HEK293T (cell line): Measurements from ENCODE around the gene CST1.

Experiments used
- CTCF ChIA-PET: fragments of 350-600 bp; formaldehyde crosslinking; extraction: SDS; loops from one replicate; lab custom pipeline; 2021; ENCODE audit warnings: antibody characterized with exemption, inconsistent platforms; lab: Yijun Ruan, JAX
- POLR2A ChIA-PET: fragments of 350-600 bp; formaldehyde crosslinking; extraction: SDS; loops from one replicate; lab custom pipeline; 2020; ENCODE audit warnings: antibody characterized with exemption, inconsistent platforms; lab: Yijun Ruan, JAX
- DNase-seq: peaks from one replicate; pipeline ENCODE4 v3.0.0; 2012; ENCODE audit warnings: mixed read lengths; ENCODE audit errors: extremely low spot score
- ARNT ChIP-seq: fragments of 450-650 bp; IDR thresholded peaks from 2 replicates; pipeline ENCODE4 v1.6.1; 2017; ENCODE audit warnings: mild to moderate bottlenecking
- BHLHE40 ChIP-seq: fragments of 450-650 bp; IDR thresholded peaks from 2 replicates; pipeline ENCODE4 v1.6.1; 2016; ENCODE audit warnings: mild to moderate bottlenecking, moderate library complexity, borderline replicate concordance
- CTBP1 ChIP-seq: fragments of 450-650 bp; IDR thresholded peaks from 2 replicates; pipeline ENCODE4 v1.6.1; 2016; ENCODE audit warnings: borderline replicate concordance
- ELF4 ChIP-seq: fragments of 450-650 bp; IDR thresholded peaks from 2 replicates; pipeline ENCODE4 v1.6.1; 2017; ENCODE audit warnings: antibody characterized with exemption
- FOXA1 ChIP-seq: fragments of 450-650 bp; IDR thresholded peaks from 2 replicates; pipeline ENCODE4 v1.6.1; 2016; ENCODE audit warnings: mild to moderate bottlenecking
- FOXK2 ChIP-seq: fragments of 450-650 bp; IDR thresholded peaks from 2 replicates; pipeline ENCODE4 v1.6.1; 2016; ENCODE audit warnings: mild to moderate bottlenecking
- FOXM1 ChIP-seq: fragments of 450-650 bp; IDR thresholded peaks from 2 replicates; pipeline ENCODE4 v1.6.1; 2017; ENCODE audit warnings: mild to moderate bottlenecking, borderline replicate concordance
- HDGF ChIP-seq: fragments of 450-650 bp; IDR thresholded peaks from 2 replicates; pipeline ENCODE4 v1.6.1; 2017; ENCODE audit warnings: antibody characterized with exemption, borderline replicate concordance
- L3MBTL2 ChIP-seq: fragments of 450-650 bp; conservative IDR thresholded peaks from 2 replicates; pipeline ENCODE4 v1.6.1; 2016; ENCODE audit warnings: mild to moderate bottlenecking
- LEF1 ChIP-seq: fragments of 450-650 bp; IDR thresholded peaks from 2 replicates; pipeline ENCODE4 v1.6.1; 2017; ENCODE audit warnings: mild to moderate bottlenecking, borderline replicate concordance
- NFRKB ChIP-seq: fragments of 450-650 bp; IDR thresholded peaks from 2 replicates; pipeline ENCODE4 v1.6.1; 2016; ENCODE audit warnings: mild to moderate bottlenecking, moderate library complexity
- SP1 ChIP-seq: fragments of 450-650 bp; IDR thresholded peaks from 2 replicates; pipeline ENCODE4 v1.6.1; 2017
- SUZ12 ChIP-seq: fragments of 450-650 bp; IDR thresholded peaks from 2 replicates; pipeline ENCODE4 v1.6.1; 2016; ENCODE audit warnings: mild to moderate bottlenecking
- TARDBP ChIP-seq: fragments of 450-650 bp; IDR thresholded peaks from 2 replicates; pipeline ENCODE4 v1.6.1; 2016
- ZNF384 ChIP-seq: fragments of 450-650 bp; IDR thresholded peaks from 2 replicates; pipeline ENCODE4 v1.6.1; 2016
- TF ChIP-seq, protein P1 (sequence below): fragments of 450-650 bp; IDR thresholded peaks from 2 replicates; pipeline ENCODE4 v1.6.1; 2016

CST1 gene

DNA sequence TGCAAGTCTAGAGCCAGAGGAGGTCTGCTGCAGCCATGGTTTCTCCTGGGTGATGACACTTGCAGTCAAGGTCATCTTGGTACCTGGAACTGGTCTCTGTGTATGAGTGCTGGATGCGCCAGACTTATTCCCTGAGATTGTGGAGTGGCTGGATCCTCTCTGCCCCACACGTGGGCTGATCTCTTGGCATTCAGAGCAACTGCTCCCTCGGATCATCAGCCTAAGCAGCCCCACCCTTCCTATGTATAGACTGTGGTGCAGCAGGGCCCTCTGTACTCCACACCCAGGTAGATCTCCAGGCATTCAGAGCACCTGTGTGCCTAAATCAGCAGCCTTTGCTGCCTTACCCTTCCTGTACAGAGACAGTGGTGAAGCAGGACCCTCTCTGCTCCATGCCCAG lies 49.8 kb downstream of the CST1 start:
- POLR2A ChIA-PET = no interaction called here
- TF ChIP-seq LEF1 = no peak
- no peak for TF ChIP-seq SUZ12
- TF ChIP-seq SP1 = no peak
- TF ChIP-seq, protein P1, sequence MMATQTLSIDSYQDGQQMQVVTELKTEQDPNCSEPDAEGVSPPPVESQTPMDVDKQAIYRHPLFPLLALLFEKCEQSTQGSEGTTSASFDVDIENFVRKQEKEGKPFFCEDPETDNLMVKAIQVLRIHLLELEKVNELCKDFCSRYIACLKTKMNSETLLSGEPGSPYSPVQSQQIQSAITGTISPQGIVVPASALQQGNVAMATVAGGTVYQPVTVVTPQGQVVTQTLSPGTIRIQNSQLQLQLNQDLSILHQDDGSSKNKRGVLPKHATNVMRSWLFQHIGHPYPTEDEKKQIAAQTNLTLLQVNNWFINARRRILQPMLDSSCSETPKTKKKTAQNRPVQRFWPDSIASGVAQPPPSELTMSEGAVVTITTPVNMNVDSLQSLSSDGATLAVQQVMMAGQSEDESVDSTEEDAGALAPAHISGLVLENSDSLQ = no peak
- TF ChIP-seq TARDBP = no peak
- TF ChIP-seq CTBP1 = no peak
- TF ChIP-seq FOXA1 = no peak
- no peak for TF ChIP-seq FOXM1
- TF ChIP-seq HDGF = no peak
- no peak for TF ChIP-seq FOXK2
- TF ChIP-seq ZNF384 = no peak
- TF ChIP-seq NFRKB = no peak
- TF ChIP-seq BHLHE40 = no peak
- no peak for TF ChIP-seq ELF4
- TF ChIP-seq ARNT = no peak
- TF ChIP-seq L3MBTL2 = no peak
- DNase-seq = no peak
- CTCF ChIA-PET = no interaction called here

DNA sequence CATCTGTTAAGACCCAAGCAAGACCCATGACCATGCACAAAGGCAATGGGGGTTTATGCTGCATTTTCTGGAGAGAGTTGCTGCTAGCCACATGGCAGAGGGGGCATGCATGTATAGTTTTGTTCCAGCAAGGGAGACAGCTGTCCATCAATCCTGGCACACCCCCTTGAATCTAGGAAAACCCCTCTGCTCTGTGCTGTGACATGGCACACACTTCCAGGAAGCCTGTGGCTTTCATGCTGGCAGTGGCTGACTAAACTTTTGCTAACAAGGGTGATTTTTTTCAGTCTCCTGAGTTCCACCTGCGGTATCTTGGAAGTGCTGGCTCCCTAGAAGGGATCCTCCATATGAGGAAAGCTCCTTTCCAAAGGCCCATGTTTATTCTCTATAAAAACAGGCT lies 52.8 kb downstream of the CST1 start:
- TF ChIP-seq SP1 (no peak), FOXK2 (no peak), ELF4 (no peak), FOXA1 (no peak), TARDBP (no peak), NFRKB (no peak)
- TF ChIP-seq, protein P1 = no peak
- ChIA-PET CTCF (no interaction called here), POLR2A (no interaction called here)
- no peak for DNase-seq
